HuH-7.5 (cell line): Measurements from ENCODE around the gene PROM1.
A peak's percentile ranks its signal among the peaks of the same experiment; 100 is the strongest.

Experiments
- DNase-seq: peaks from one replicate; pipeline ENCODE4 v3.0.0; 2011; ENCODE audit warnings: low spot score

Gene PROM1

DNA sequence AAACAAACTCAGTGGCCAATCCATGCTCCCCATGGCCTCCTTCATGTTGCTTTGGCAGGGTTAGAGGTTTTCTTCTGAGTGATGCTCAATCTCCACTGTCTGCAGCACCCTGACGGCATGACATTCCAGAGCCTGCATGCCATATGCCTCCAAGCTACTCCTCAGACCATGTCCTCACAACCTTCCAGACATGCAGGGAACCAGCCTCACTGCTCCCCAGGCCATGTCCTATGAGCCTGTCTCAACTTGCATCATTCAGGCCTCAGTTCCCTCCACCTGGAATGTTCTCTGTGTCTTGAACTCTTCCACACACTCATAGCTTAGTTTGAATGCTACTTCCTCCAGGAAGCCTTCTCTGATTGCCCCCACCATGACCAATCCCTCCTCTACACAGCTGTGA is 18.8 kb downstream of the PROM1 start:
- no peak for DNase-seq

DNA sequence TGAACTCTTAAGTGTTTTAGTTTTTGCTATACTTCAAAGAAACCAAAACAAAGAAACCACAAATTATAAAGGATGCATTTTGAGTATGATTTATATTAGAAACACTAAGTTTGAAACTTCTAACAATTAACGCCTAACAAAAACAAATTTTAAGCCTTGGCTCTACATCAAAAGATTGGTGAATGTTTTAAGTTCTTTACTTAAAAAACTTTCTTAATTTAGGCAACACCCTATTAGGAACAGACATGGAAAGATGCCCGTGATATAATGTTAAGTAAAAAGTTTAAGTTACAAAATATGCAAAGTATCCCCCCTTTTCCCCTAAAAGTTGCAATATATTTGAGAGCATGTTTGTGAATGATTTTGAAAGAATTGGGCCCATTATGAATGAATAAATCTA is 21.2 kb downstream of the PROM1 start:
- DNase-seq, result no peak

DNA sequence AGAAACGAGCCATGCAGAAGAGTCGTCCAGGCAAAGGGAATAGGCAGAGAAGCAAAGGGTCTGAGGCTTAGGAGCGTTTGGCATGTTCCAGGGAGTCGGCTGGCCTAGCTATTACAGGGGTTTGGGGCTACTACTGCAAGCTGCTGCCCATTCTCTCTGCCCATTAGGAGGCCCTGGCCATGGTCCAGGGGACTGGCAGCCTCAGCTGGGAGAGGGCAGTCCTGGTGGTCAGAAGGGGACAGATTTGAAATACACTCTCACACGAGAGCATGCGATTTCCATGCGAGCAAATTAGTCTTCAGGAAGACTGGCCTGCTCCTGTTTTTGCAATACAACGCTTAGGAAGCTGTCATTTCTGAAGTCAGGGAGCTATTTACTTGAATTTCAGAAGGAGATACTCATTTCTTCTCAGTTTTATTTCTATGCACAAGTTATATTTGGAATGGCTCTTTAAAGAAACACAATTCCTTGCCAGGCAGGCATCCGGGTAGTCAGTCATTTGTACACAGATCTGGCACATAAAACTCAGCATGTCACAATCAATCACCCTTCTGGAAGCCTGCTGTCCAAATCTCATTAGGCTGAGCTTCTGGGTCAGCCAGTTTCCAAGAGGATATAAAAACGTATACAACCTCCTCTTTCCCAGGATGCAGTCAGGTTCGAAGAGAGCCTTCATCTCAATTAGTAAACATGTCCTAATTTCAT is 27.0 kb downstream of the PROM1 start:
- DNase-seq, result no peak

DNA sequence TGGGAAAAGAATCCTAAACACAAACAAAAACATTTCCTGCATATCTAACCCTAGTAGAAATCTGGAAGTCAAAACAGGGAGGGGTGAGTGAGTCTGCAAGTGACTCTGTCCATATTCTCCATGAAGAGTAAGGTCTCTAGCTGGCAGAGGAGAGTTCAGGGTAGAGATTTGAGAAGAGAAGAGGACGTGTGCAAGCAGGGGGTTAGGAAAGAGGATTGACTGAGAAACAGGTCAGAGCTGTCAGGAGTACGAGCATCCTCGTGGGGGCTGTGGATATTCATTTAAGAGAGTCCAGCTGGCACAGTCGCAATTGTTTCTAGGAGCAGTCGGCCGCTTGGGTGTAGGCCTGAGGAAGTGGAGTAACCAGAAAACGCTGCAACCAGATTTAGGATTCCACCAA is 27.9 kb downstream of the PROM1 start:
- no peak for DNase-seq

DNA sequence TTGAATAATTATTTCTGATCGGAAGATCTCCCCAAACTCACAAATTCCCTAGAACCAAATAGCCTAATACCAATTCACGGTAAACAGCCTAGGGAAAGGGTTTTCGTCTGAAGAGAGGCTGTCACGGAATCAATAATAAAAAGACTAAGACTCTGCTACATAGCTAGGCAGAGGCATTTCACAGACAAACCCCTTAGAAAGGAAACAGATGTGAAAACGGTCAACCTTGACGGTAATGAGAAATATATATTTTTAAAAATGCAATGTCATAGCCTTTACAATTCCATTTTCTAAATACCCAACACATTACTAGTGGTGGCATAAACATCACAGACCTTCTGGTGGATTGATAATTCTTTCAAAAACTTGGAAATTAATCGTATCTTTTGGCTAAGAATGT is 28.4 kb downstream of the PROM1 start:
- DNase-seq, result no peak

DNA sequence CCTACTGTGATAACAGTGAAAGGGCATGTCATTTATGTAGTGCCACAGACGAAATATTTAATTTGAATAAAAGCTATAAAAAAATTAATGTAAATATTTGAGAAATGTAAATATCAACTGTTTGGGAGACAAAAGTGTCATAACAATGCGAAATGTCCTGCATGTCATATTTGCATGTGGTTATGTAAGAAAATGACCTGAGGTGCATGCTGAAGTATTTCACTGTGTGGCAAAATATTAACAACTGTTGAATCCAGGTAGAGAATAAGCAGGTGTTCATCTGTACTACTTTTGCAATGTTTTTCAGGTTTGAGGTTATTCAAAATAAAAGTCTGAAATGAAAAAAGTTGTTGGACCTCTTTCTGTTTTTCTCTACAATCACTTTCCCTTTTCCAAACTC is 30.9 kb downstream of the PROM1 start:
- no peak for DNase-seq

DNA sequence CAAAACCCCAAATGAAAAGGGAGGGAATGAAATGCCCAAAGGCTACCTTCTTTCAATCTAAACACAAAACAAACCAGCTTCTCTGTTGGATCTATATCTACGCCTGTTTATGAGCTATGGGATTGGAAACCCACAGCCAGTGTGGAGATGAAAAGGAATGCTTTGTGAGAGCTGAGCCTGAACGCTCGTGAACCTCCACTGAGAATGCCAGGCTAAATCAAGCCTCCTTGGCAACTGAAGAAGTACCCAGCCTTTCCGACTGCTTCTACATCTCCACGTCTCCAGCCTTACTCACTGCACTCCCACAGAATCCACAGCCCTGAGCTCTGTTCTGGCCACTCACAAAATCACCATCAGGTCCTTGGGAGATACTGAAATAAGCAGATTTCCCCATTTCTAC is 31.8 kb downstream of the PROM1 start:
- no peak for DNase-seq

DNA sequence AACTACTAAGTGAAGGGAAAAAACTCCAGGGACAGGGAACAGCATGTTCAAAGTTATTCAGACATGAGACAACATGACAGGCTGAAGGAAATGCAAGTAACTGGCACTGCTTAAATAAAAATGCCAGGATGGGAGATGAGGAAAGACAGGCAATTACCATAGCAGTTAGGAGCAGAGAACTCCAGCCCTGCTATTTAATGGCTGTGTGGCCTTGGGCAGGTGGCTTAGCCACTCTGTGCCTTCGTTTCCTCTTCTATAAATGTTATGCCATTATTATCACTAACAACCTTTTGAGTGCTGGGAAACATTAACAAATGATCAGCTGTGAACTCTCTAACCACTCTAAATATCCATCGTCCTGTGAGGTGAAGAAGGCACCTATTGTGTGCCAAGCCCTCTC is 32.7 kb downstream of the PROM1 start:
- DNase-seq, result no peak

DNA sequence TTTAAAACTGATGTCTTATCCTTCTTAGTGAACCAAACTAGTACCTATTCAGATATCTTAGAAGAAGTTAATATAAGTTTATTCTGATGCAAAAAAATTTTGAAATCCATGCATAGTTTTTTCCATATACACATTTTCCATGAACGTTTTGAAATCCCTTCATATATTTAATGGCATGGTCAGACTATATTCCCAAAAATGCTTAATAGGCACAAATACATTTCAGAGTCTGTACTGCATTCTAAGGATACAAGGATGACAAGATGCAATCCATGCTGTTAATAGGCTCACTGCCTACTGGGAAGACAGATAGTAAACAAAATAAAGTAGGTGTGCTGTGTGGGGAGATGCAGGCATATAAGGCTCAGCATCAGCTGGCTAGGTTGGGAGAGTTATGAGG is 33.2 kb downstream of the PROM1 start:
- DNase-seq, result no peak

DNA sequence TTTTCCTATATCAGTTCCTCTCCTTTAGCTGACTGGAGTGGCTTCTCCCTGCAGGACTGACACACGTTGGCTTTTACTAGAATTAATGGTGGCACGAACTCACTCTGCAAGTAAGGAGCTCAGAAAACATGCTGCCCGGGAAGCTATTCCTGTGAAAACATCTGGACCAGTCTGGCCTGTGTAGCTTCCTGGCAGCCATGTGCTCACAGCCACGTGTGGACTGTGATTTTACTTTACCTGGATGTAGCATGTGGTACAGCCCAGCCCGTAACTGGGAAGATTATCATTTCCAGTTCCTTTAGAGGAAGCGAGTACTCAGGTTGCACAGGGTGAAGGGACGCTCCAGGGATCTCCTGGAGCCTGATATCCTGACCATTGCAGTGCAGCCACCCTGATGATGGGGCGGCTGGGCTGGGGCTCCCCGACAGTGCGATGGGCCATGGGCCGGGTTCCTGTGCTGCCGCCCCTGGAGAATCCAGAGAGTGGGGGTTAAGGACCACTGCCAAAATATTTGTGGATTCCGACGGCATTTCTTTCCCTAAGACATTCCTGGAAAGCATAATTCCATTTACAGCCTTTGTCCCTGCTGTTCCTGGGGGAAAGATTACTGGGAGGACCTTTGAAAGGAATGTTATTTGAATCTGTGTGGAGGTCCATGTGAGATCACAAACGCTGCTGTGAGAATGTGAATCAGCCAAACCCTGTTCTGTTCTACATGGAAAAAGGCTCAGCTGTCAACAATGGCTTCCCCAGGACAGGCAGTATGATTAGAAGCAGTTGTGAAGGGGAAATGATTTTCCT is 35.0 kb downstream of the PROM1 start:
- no peak for DNase-seq

DNA sequence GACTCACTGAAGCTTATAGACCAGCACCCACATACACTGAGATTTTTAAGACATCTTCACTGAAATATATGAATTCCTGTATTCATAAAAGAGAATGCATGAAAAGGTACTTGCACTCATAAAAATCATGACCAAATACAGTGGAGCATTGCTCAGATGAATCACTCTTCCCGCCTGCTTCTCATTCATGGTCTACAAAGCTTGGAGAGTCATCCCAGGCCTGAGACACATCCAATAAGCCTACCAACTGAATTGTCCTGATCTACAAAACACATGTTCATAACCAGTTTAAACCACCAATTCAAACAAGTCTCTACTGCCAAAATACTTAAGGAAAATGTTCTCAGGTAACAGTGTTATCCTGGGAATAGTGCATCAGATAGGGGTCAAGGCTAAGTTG is 38.1 kb downstream of the PROM1 start:
- DNase-seq, result no peak

DNA sequence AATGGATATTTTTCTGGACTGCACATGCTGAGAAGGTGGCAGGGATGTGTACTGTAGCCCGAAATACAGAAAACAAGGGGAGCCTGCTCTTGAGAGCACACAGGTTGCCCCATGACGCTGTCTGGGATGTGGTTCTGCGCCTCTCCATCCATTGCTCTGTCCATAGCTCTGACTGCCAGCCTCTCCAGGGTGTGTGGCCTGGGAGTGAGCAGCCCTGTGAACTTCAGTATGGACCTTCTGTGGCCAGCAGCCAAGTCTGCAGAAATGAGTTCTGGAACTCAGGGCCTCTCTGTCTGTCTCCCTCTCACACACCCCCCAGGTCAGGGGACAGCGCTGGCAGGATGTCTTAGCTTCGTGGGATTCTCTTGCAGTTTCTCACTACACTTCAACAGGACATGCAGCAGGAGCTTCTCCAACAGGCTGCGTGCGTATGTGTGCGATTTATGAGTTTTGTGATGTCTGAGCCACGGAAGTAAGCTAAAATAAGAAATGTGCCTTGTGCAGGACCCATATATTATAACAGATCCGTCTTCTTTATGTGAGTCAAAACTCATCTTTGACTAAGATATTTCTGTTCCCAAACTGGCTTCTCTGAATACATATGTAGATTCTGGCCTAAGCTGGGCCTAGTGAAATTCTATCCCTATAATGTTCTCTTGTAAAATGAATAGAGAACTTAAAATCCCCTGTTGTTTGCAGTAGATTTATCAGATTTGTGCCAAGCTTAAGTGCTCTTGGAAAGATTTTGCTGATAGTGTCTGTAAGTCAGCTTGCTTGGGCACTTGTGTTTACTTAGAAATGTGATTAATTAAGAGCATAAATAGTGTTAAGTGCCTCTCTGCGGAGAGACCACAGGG is 40.0 kb downstream of the PROM1 start:
- DNase-seq, result no peak

DNA sequence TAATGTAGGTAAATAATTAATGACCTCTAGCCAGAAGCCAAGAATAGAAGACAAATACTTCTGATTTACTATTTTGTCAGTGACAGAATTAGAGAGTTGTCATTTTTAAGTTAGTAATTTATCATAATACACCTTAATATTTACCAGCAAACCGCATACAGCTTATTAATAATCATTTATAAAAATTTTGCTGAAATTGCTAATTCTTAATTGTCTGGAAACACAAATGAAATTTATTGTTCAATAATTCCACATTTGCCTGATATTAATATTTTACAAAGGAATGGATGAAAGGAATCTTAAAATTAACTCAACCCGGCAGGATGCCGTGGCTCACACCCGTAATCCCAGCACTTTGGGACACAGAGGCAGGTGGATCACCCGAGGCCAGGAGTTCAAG is 44.7 kb downstream of the PROM1 start:
- no peak for DNase-seq

DNA sequence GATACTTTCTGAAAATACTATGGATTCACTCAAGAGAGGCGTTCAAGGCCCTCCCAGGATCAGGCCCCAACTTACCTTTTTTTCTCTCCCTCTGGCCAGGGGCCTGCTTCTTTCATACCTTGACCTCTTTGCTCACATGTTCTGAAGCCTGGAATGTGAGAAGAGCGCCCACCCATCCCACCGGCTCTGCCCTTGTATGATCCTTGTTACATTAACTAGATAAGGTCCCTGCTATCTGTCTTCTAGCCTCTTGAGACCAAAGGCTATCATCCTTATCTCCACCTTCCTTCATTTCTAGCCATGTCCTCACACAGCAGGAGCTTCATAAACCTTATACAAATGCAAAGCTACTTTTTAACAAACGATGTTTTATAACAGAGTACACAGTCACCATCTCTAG is 45.9 kb downstream of the PROM1 start:
- DNase-seq, result no peak

DNA sequence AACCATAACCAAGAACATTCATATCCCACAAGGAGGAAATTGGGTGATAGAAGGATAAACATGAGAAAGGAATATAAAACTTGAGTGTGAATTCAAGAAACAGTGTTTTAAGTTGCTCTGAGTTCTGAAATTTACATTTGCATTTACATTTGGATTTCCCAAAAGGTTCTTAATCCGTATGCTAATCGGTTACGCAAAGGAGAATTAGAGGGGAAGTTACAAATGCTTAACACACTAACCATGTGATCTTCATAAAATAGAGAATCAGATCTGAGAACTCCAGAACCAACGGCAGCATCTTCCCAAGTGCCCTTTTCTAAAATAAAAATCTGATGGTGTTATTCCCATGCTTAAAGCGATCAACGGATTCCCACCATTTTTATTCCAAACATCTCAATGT is 48.0 kb downstream of the PROM1 start:
- no peak for DNase-seq

DNA sequence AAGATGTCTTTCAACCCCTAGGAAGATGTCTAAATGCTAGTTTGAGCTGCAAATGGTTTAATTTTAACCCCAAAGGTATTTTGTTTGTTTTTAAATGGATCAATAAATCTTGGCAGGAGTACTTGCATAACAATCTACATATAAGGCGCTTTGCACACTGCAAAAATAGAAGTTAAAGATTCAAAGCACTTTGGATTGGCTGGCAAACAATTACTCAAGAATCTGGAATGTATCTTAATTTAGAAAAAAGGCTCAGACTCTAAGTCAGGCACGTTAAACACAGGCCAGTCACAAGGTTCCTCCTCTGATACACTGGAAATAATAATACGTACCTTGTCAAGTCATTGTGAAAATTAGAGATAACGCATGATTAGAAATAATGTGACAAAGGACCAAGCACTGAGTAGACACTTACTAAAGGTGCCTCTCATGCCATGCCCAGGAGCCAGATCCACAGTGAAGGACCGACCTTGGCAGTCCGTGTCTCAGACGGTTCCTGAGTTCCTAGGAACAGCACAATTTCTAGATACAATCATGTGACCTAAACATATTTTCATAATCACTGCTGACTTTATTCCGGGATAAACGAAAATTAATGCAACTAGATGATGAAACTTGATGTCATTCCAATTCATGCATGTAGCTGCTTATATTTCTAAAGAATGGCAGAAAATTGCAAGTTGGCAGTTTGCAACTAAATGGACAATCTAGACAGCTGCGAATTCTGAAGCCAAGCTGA is 49.6 kb downstream of the PROM1 start:
- no peak for DNase-seq

DNA sequence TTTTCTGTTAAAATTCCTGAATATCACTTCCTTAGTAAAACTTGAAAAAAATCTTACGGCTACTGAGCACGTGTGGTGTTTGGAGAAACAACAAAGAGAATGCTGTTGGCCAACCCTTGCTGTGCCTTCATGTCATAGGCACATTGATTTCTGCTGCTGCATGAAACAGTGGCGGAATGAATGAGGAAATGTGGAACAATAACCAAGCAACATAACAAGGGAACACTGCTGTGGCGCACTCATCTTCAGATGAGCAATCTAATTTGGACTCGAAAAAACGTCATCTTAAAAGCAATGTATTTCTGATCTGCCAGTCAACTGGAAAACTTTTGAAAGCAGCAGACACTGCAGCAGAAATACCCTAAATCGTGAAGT is 51.4 kb downstream of the PROM1 start:
- DNase-seq, result no peak

DNA sequence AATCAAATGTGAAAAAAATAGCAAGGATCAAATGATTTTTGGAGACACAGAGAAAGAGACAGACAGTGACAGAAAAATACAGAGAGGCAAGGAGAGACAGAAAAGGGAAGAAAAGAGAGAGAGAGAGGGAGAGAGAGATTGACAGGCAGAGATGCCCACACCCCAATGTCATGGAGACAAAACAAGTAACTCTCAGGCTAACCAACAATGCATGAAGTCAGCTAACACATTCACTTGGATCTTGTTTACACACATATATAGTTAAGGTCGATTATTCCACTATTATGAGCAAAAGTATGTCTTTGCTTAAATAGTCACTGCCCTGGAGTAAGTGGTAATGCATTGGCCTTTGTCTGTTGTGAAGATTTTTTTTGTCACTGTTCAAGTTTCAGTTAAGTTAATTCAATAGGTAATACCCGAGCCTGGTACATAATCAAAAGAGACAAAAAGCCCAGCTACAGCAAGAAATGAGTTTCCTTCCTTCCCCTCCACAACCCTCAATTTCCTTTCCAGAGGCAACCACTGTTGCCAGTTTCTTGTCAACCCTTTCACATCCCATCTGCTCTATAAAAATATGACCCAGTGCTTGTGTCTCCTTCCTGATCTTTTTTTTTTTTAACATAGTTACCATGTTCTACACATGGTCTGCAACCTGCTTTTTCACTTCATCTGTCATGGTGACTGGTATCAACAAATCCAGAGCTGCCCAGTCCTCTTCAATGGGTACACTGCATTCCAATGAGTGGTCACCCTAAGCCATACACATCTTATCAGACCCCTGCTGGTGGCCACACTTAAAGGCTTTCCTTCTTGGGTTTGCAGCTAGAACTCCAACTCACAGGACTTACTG is 52.1 kb downstream of the PROM1 start:
- no peak for DNase-seq

DNA sequence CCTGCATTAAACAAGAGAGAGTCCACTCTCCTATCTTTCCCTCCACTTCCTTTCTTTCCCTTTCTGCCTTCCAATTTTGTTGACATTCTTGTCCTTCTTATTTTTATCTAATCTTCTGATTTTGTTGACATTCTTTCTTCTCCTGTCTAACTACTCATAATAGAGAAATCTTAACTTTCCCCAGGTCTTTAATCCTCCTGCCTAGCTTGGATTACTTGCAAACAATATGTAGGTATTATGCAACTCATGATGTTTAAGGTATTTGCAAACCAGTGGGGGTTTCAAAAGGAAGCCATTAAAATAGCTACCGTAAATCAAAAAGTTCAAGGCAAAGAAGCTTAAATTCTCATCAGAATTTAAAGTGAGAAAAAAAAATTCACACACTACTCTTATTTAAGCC is 53.9 kb downstream of the PROM1 start:
- peak; percentile 26 for DNase-seq

DNA sequence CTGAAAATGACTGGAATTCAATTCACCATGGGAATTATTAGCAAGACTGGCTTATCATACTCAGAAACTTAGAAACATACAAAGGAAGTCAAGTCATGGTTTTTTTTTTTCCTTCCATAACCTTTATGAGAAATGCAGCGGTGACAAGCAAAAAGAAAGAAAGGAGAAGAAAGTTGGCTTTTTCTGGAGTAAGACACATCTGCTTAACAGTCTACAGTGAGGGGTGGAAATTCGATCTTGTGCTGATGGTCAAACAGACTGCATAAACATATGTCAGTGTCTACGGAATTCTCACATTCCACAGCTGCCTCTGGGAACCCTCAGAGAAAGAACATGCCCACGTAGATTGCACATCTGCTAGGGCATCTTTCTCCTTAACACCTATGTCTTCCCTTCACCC is 54.6 kb downstream of the PROM1 start:
- no peak for DNase-seq

DNA sequence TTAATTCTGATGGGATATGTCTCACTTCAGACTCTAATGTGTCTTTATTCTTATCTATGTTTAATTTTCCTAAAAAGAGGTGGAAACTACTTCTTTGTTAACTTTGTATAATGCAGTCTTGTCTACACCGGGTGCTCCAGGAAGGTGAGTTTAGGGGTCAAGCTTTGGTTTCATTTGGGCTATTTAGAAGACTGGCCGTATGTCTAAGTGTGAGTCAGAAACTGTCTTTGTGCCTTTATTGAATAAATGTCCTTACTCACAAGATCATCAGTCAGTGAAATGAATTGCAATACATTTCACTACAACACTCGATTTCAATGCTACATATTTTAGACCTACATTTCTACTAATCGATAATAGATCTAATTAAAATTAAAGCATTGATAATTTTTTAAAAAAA is 56.2 kb downstream of the PROM1 start:
- no peak for DNase-seq
